Choroid plexus epithelial cell (primary cell): ENCODE measurements around the gene MYCT1.
A peak's percentile ranks its signal among the peaks of the same experiment; 100 is the strongest.

Source experiments
- DNase-seq: peaks from one replicate; pipeline ENCODE4 v3.0.0-alpha.2; 2010; ENCODE audit warnings: low read depth
- H3K4me3 ChIP-seq: 2 replicates; pipeline ENCODE4 v1.5.1; 2011; ENCODE audit warnings: low read depth, mild to moderate bottlenecking, control low read depth, low read length, moderate library complexity
- TF ChIP-seq, protein P1 (sequence below): conservative IDR thresholded peaks from 2 replicates; pipeline ENCODE4 v1.5.1; 2011; ENCODE audit warnings: low read depth, mild to moderate bottlenecking, control low read depth, inconsistent platforms, low read length, moderate library complexity

The MYCT1 gene

DNA sequence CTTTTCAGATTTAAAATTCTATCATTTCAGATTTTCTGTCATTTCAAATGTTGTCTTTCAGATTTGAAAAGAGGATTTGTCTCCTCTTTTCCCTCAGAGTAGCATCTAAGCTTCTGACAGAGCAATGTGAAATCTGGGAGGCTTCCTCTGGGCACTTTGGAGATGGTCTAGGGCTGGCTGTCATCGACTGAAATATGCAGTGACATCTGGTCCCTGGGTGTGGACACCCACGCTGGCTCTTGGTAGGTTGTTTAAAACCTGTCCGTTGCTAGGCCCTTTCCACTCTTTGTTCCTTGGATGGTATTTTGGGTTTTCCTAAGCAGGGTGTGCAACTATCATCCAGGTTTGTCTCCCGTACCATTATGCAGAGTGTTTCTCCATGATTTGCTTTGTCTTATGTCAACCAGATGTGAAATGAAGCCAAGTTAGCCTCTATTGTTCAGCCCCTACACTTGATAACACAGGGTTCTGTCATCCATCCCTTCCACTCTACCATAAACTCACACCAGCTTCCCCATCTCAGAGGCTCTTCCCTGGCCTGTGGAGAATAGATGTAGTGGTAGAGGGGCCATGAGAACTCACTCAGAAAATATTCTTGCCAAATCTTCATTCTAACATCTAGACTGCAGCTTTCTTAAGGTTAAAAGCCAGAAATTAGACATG, 47.9 kb downstream of the MYCT1 start:
- TF ChIP-seq, protein P1, sequence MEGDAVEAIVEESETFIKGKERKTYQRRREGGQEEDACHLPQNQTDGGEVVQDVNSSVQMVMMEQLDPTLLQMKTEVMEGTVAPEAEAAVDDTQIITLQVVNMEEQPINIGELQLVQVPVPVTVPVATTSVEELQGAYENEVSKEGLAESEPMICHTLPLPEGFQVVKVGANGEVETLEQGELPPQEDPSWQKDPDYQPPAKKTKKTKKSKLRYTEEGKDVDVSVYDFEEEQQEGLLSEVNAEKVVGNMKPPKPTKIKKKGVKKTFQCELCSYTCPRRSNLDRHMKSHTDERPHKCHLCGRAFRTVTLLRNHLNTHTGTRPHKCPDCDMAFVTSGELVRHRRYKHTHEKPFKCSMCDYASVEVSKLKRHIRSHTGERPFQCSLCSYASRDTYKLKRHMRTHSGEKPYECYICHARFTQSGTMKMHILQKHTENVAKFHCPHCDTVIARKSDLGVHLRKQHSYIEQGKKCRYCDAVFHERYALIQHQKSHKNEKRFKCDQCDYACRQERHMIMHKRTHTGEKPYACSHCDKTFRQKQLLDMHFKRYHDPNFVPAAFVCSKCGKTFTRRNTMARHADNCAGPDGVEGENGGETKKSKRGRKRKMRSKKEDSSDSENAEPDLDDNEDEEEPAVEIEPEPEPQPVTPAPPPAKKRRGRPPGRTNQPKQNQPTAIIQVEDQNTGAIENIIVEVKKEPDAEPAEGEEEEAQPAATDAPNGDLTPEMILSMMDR = no peak
- DNase-seq = no peak
- H3K4me3 ChIP-seq = no peak overlapping the region

DNA sequence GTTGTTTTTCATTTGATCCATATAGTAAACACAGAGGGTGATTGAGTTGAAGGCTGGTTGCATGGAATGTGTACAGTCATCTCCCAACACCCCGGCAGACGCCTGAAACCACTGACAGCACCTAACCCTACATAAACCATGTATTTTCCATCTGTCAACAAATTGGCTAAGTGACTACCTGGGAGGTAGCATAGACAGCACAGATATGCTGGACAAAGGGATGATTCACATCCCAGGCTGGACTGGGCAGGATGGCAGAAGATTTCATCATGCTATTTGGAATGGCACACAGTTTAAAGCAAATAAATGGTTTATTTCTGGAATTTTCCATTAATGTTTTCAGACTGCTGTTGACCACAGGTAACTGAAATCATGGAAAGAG, 48.5 kb downstream of the MYCT1 start:
- TF ChIP-seq, protein P1 = no peak
- DNase-seq = peak; percentile 40
- H3K4me3 ChIP-seq = no peak overlapping the region

DNA sequence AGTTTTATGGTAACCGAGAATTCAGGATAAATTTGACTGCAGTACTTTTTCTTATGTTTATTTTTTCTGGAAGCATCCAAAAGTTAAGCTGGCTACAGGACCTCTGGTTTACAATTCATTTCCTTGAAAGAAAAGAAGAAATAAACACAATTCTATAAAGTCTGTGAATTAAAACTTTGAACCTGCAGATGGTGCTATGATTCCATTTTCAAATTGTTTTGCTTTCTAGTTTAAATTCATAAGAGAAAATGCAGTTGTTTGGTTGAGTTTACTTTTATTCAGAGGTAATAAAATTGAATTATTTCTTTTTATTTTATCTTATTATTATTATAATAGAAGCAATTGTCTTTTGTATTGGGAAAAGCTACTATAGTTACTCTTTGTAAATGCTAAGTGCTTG, 51.1 kb downstream of the MYCT1 start:
- TF ChIP-seq, protein P1 = peak; percentile 38
- peak; percentile 40 for DNase-seq
- no peak overlapping the region for H3K4me3 ChIP-seq

DNA sequence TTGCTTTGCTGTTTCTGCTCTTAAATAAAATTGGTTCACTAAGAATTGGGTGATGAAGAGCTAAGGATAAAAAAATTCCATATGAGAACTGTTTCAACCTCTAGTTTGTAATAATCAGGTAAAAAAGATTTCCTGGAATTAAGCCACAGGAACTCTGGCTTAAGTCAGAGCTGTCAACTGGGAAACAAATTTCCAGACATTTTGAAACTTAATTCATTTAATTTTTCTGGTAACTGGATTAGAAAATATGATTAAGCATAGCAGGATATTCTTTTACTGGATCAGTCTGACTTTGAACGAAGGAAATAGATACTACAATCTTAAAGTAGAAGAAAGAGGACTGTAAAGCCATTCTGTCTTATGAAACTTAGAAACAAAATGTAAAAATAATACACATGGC, 51.6 kb downstream of the MYCT1 start:
- no peak for DNase-seq
- TF ChIP-seq, protein P1 = no peak
- no peak overlapping the region for H3K4me3 ChIP-seq

DNA sequence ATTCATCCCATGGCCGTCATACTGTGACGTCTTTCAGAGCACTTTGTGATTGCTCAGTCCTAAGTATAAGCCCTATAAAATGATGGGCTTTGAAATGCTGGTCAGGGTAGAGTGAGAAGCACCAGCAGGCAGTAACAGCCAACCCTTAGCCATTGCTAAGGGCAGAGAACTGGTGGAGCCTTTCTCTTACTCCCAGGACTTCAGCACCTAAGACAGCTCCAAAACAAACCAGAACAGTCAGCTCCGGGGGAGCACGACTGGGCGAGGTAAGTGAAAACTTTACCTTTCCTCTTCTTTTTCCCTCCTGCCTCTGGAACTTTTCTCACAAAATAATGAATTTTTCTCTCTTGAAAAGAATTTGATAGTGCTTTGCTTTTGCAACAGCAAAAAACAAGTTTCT, 53.0 kb downstream of the MYCT1 start, which contains the start of gene VIP:
Gene VIP (plus strand): TSS at position 104 of the 400 bp plus-strand sequence. CDS start 1,381 bp downstream, outside the sequence.
- peak; percentile 66 for DNase-seq
- TF ChIP-seq, protein P1 = no peak

DNA sequence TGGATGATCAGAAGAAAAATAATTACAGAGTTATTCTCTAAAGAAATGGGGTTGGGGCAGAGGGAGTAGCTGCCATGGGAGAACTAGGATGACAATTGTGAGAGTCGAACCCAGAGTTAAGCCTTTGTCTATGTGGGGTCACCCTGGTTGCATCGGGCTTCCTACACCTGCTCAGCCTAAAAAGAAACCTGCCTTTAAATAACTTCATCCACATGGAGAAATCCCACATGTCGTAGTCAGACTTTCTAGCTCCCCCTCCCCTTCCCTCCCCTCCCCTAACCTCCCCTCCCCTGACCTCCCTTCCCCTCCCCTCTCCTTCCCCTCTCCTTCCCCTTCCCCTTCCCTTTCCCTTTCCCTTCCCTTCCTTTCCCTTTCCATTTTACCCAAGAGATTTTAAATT, 67.6 kb downstream of the MYCT1 start:
- TF ChIP-seq, protein P1 = no peak
- H3K4me3 ChIP-seq = no peak overlapping the region
- no peak for DNase-seq

More for the DNA sequence above, 53.0 kb downstream of the MYCT1 start, which contains the start of gene VIP:
- no peak within 1 kb of the TSS for H3K4me3 ChIP-seq

DNA sequence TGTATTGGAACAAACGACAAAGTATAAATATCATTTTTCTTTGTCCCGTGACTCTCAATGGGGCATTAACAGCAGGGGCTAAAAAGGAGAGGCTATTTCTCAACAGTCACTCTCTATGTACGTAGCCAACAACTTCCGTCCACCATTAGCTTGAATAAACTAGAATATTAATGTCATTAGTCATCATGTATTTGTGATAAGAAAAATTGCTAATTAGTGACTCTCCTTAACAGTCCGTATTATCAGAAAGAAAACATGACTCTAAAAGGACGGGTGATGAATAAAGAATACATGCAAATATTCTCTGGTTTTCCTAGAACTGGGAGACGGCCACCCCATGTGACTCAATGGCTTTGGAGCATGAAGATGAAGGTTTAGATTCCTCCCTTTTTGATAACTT, 71.5 kb downstream of the MYCT1 start:
- DNase-seq = peak; percentile 5
- TF ChIP-seq, protein P1 = no peak
- H3K4me3 ChIP-seq = no peak overlapping the region
